ENCODE measurements around the gene NUP210. TPM values are rescaled to one million over a fixed set of nuclear protein-coding genes. Genes with fewer than 3 reads are reported as not detected.
A peak's percentile ranks its signal among the peaks of the same experiment; 100 is the strongest.

NUP210 gene
- total RNA-seq, 1 donor from 2014 or later, result 3.7 TPM

- Histone ChIP-seq H3K4me1 (ENCODE audit: control insufficient read depth in 3 of 3, insufficient read depth in 3 of 3, low read length in 3 of 3) (peaks cover 0 to 3% (median 0%) of the 10 kb centered on the region in 3 donors), H3K27me3 (ENCODE audit: control insufficient read depth in 3 of 3, insufficient read depth in 3 of 3, low read length in 3 of 3) (no peaks in the 10 kb centered on the region), H3K36me3 (ENCODE audit: control insufficient read depth in 3 of 3, insufficient read depth in 3 of 3, low read length in 3 of 3) (peaks cover 5 to 32% (median 19%) of the 10 kb centered on the region in 3 donors), H3K9ac (ENCODE audit: low read depth in 1 of 3, low read length in 3 of 3) (no peak overlapping the region), H3K9me3 (ENCODE audit: control insufficient read depth in 3 of 3, low read length in 3 of 3) (no peaks in the 10 kb centered on the region), H3K27ac (ENCODE audit: low read depth, low read length) (no peak overlapping the region), H3K4me3 (ENCODE audit: low read length in 3 of 3) (no peak overlapping the region)
These were observed 81.9 kb downstream of the NUP210 start for GRCh38 chr3:13338231-13338630.

- peaks cover 10 to 20% (median 15%) of the 10 kb centered on the region in 3 donors for H3K4me1 ChIP-seq (ENCODE audit: control insufficient read depth in 3 of 3, insufficient read depth in 3 of 3, low read length in 3 of 3)
- H3K9me3 ChIP-seq (ENCODE audit: control insufficient read depth in 3 of 3, low read length in 3 of 3), result no peaks in the 10 kb centered on the region
- H3K4me3 ChIP-seq (ENCODE audit: low read length in 3 of 3), result no peak overlapping the region
- peaks cover 5 to 29% (median 12%) of the 10 kb centered on the region in 3 donors for H3K36me3 ChIP-seq (ENCODE audit: control insufficient read depth in 3 of 3, insufficient read depth in 3 of 3, low read length in 3 of 3)
- H3K27ac ChIP-seq (ENCODE audit: low read depth, low read length), result no peak overlapping the region
- no peaks in the 10 kb centered on the region for H3K27me3 ChIP-seq (ENCODE audit: control insufficient read depth in 3 of 3, insufficient read depth in 3 of 3, low read length in 3 of 3)
- no peak overlapping the region for H3K9ac ChIP-seq (ENCODE audit: low read depth in 1 of 3, low read length in 3 of 3)
These were observed 83.5 kb downstream of the NUP210 start for GRCh38 chr3:13336592-13336991.

- Histone ChIP-seq H3K9me3 (ENCODE audit: control insufficient read depth in 3 of 3, low read length in 3 of 3) (no peaks in the 10 kb centered on the region), H3K36me3 (ENCODE audit: control insufficient read depth in 3 of 3, insufficient read depth in 3 of 3, low read length in 3 of 3) (peaks cover 5 to 22% (median 11%) of the 10 kb centered on the region in 3 donors), H3K27ac (ENCODE audit: low read depth, low read length) (no peak overlapping the region), H3K4me3 (ENCODE audit: low read length in 3 of 3) (no peak overlapping the region), H3K27me3 (ENCODE audit: control insufficient read depth in 3 of 3, insufficient read depth in 3 of 3, low read length in 3 of 3) (no peaks in the 10 kb centered on the region), H3K4me1 (ENCODE audit: control insufficient read depth in 3 of 3, insufficient read depth in 3 of 3, low read length in 3 of 3) (peaks cover 10 to 23% (median 16%) of the 10 kb centered on the region in 3 donors), H3K9ac (ENCODE audit: low read depth in 1 of 3, low read length in 3 of 3) (no peak overlapping the region)
These were observed 84.6 kb downstream of the NUP210 start for GRCh38 chr3:13335503-13335902.

GRCh38 chr3:13335059-13335458 is 85.1 kb downstream of the NUP210 start:
- peaks cover 10 to 23% (median 16%) of the 10 kb centered on the region in 3 donors for H3K4me1 ChIP-seq (ENCODE audit: control insufficient read depth in 3 of 3, insufficient read depth in 3 of 3, low read length in 3 of 3)
- H3K27ac ChIP-seq (ENCODE audit: low read depth, low read length), result no peak overlapping the region
- H3K9ac ChIP-seq (ENCODE audit: low read depth in 1 of 3, low read length in 3 of 3), result no peak overlapping the region
- H3K9me3 ChIP-seq (ENCODE audit: control insufficient read depth in 3 of 3, low read length in 3 of 3), result no peaks in the 10 kb centered on the region
- H3K4me3 ChIP-seq (ENCODE audit: low read length in 3 of 3), result no peak overlapping the region
- no peaks in the 10 kb centered on the region for H3K27me3 ChIP-seq (ENCODE audit: control insufficient read depth in 3 of 3, insufficient read depth in 3 of 3, low read length in 3 of 3)
- peaks cover 5 to 21% (median 14%) of the 10 kb centered on the region in 3 donors for H3K36me3 ChIP-seq (ENCODE audit: control insufficient read depth in 3 of 3, insufficient read depth in 3 of 3, low read length in 3 of 3)

- Histone ChIP-seq H3K27me3 (ENCODE audit: control insufficient read depth in 3 of 3, insufficient read depth in 3 of 3, low read length in 3 of 3) (no peaks in the 10 kb centered on the region), H3K4me1 (ENCODE audit: control insufficient read depth in 3 of 3, insufficient read depth in 3 of 3, low read length in 3 of 3) (peaks cover 10 to 23% (median 16%) of the 10 kb centered on the region in 3 donors), H3K36me3 (ENCODE audit: control insufficient read depth in 3 of 3, insufficient read depth in 3 of 3, low read length in 3 of 3) (peaks cover 6 to 17% (median 17%) of the 10 kb centered on the region in 3 donors), H3K27ac (ENCODE audit: low read depth, low read length) (no peak overlapping the region), H3K9ac (ENCODE audit: low read depth in 1 of 3, low read length in 3 of 3) (no peak overlapping the region), H3K4me3 (ENCODE audit: low read length in 3 of 3) (no peak overlapping the region), H3K9me3 (ENCODE audit: control insufficient read depth in 3 of 3, low read length in 3 of 3) (no peaks in the 10 kb centered on the region)
These were observed 86.8 kb downstream of the NUP210 start for GRCh38 chr3:13333236-13333897.

- Histone ChIP-seq H3K9me3 (ENCODE audit: control insufficient read depth in 3 of 3, low read length in 3 of 3) (no peaks in the 10 kb centered on the region), H3K4me3 (ENCODE audit: low read length in 3 of 3) (no peak overlapping the region), H3K9ac (ENCODE audit: low read depth in 1 of 3, low read length in 3 of 3) (peak overlapping the region in 1 of 3 donors; percentile 19), H3K36me3 (ENCODE audit: control insufficient read depth in 3 of 3, insufficient read depth in 3 of 3, low read length in 3 of 3) (peaks cover 11 to 22% (median 22%) of the 10 kb centered on the region in 3 donors), H3K27ac (ENCODE audit: low read depth, low read length) (peak overlapping the region; percentile 63), H3K27me3 (ENCODE audit: control insufficient read depth in 3 of 3, insufficient read depth in 3 of 3, low read length in 3 of 3) (no peaks in the 10 kb centered on the region), H3K4me1 (ENCODE audit: control insufficient read depth in 3 of 3, insufficient read depth in 3 of 3, low read length in 3 of 3) (peaks cover 10 to 23% (median 16%) of the 10 kb centered on the region in 3 donors)
These were observed 87.4 kb downstream of the NUP210 start for GRCh38 chr3:13332740-13333139.

GRCh38 chr3:13332158-13332557 is 88.0 kb downstream of the NUP210 start:
- H3K27me3 ChIP-seq (ENCODE audit: control insufficient read depth in 3 of 3, insufficient read depth in 3 of 3, low read length in 3 of 3), result no peaks in the 10 kb centered on the region
- peak overlapping the region in 2 of 3 donors; percentile 27 to 47 for H3K9ac ChIP-seq (ENCODE audit: low read depth in 1 of 3, low read length in 3 of 3)
- no peaks in the 10 kb centered on the region for H3K9me3 ChIP-seq (ENCODE audit: control insufficient read depth in 3 of 3, low read length in 3 of 3)
- H3K36me3 ChIP-seq (ENCODE audit: control insufficient read depth in 3 of 3, insufficient read depth in 3 of 3, low read length in 3 of 3), result peaks cover 13 to 23% (median 19%) of the 10 kb centered on the region in 3 donors
- no peak overlapping the region for H3K4me3 ChIP-seq (ENCODE audit: low read length in 3 of 3)
- H3K27ac ChIP-seq (ENCODE audit: low read depth, low read length), result peak overlapping the region; percentile 63
- peaks cover 10 to 23% (median 16%) of the 10 kb centered on the region in 3 donors for H3K4me1 ChIP-seq (ENCODE audit: control insufficient read depth in 3 of 3, insufficient read depth in 3 of 3, low read length in 3 of 3)

GRCh38 chr3:13329746-13330145 is 90.4 kb downstream of the NUP210 start:
- Histone ChIP-seq H3K27me3 (ENCODE audit: control insufficient read depth in 3 of 3, insufficient read depth in 3 of 3, low read length in 3 of 3) (no peaks in the 10 kb centered on the region), H3K36me3 (ENCODE audit: control insufficient read depth in 3 of 3, insufficient read depth in 3 of 3, low read length in 3 of 3) (peaks cover 16 to 26% (median 22%) of the 10 kb centered on the region in 3 donors), H3K4me3 (ENCODE audit: low read length in 3 of 3) (no peak overlapping the region), H3K4me1 (ENCODE audit: control insufficient read depth in 3 of 3, insufficient read depth in 3 of 3, low read length in 3 of 3) (peaks cover 10 to 23% (median 16%) of the 10 kb centered on the region in 3 donors), H3K9me3 (ENCODE audit: control insufficient read depth in 3 of 3, low read length in 3 of 3) (no peaks in the 10 kb centered on the region), H3K27ac (ENCODE audit: low read depth, low read length) (no peak overlapping the region), H3K9ac (ENCODE audit: low read depth in 1 of 3, low read length in 3 of 3) (no peak overlapping the region)

- Histone ChIP-seq H3K9me3 (ENCODE audit: control insufficient read depth in 3 of 3, low read length in 3 of 3) (no peaks in the 10 kb centered on the region), H3K27ac (ENCODE audit: low read depth, low read length) (no peak overlapping the region), H3K4me1 (ENCODE audit: control insufficient read depth in 3 of 3, insufficient read depth in 3 of 3, low read length in 3 of 3) (peaks cover 0 to 5% (median 0%) of the 10 kb centered on the region in 3 donors), H3K9ac (ENCODE audit: low read depth in 1 of 3, low read length in 3 of 3) (no peak overlapping the region), H3K36me3 (ENCODE audit: control insufficient read depth in 3 of 3, insufficient read depth in 3 of 3, low read length in 3 of 3) (peaks cover 26 to 38% (median 27%) of the 10 kb centered on the region in 3 donors), H3K4me3 (ENCODE audit: low read length in 3 of 3) (no peak overlapping the region), H3K27me3 (ENCODE audit: control insufficient read depth in 3 of 3, insufficient read depth in 3 of 3, low read length in 3 of 3) (no peaks in the 10 kb centered on the region)
These were observed 94.2 kb downstream of the NUP210 start for GRCh38 chr3:13325892-13326443.

GRCh38 chr3:13324835-13325501 is 95.2 kb downstream of the NUP210 start:
- Histone ChIP-seq H3K27ac (ENCODE audit: low read depth, low read length) (no peak overlapping the region), H3K9me3 (ENCODE audit: control insufficient read depth in 3 of 3, low read length in 3 of 3) (no peaks in the 10 kb centered on the region), H3K9ac (ENCODE audit: low read depth in 1 of 3, low read length in 3 of 3) (no peak overlapping the region), H3K4me3 (ENCODE audit: low read length in 3 of 3) (no peak overlapping the region), H3K27me3 (ENCODE audit: control insufficient read depth in 3 of 3, insufficient read depth in 3 of 3, low read length in 3 of 3) (no peaks in the 10 kb centered on the region), H3K4me1 (ENCODE audit: control insufficient read depth in 3 of 3, insufficient read depth in 3 of 3, low read length in 3 of 3) (peaks cover 0 to 5% (median 0%) of the 10 kb centered on the region in 3 donors), H3K36me3 (ENCODE audit: control insufficient read depth in 3 of 3, insufficient read depth in 3 of 3, low read length in 3 of 3) (peaks cover 23 to 34% (median 26%) of the 10 kb centered on the region in 3 donors)

All from skeletal muscle tissue (tissue), 4 donors.